Measurements from ENCODE around the gene RPN1. TPM values are rescaled to one million over a fixed set of nuclear protein-coding genes. Genes with fewer than 3 reads are reported as not detected.
A peak's percentile ranks its signal among the peaks of the same experiment; 100 is the strongest.

The RPN1 gene
- total and polyA plus RNA-seq, 2 of the 13 experiments (the other 11 are each of a cell fraction or from before 2014, with no cell fraction given): 290 to 342 TPM

GRCh38 chr3:128680603-128681368 is 30.2 kb upstream of the RPN1 start (continued):
- TF ChIP-seq SUZ12 (IDR thresholded peaks at IDR 0.05; ENCODE audit: low read depth, low read length) (no peak), REPIN1 (CRISPR knock-in tag; IDR thresholded peaks at IDR 0.05; ENCODE audit: borderline replicate concordance, low read depth) (peak; percentile 98), PAXIP1 (CRISPR knock-in tag; conservative IDR thresholded peaks at IDR 0.05) (peak; percentile 75; the same call in 1 of the 2 replicates), SMC3 (IDR thresholded peaks at IDR 0.05; ENCODE audit: low read length) (peak; percentile 41; the same call in 1 of the 2 replicates), ZNF34 (CRISPR knock-in tag; IDR thresholded peaks at IDR 0.05; ENCODE audit: borderline replicate concordance) (peak; percentile 99), RAD51 (IDR thresholded peaks at IDR 0.05; ENCODE audit: borderline replicate concordance) (no peak), ATF1 (CRISPR knock-in tag; IDR thresholded peaks at IDR 0.05) (peak; percentile 70; the same call in 1 of the 2 replicates), ZNF792 (CRISPR knock-in tag; IDR thresholded peaks at IDR 0.05) (peak; percentile 83), DR1 (CRISPR knock-in tag; IDR thresholded peaks at IDR 0.05) (peak; percentile 85), KMT2B (CRISPR knock-in tag; IDR thresholded peaks at IDR 0.05) (peak; percentile 89), SP140L (CRISPR knock-in tag; IDR thresholded peaks at IDR 0.05; ENCODE audit: borderline replicate concordance) (peak; percentile 70; the same call in 1 of the 2 replicates), ZNF616 (CRISPR knock-in tag; IDR thresholded peaks at IDR 0.05; ENCODE audit: low read depth) (no peak), BHLHE40 (IDR thresholded peaks at IDR 0.05; ENCODE audit: low read length) (0 out of 2 replicates have a peak, but pooled peaks have one; percentile 34), NFKB2 (CRISPR knock-in tag; IDR thresholded peaks at IDR 0.05; ENCODE audit: borderline replicate concordance) (peak; percentile 82; the same call in 1 of the 2 replicates), SRSF1 (optimal IDR thresholded peaks at IDR 0.05; ENCODE audit: low read depth, low read length) (peak; percentile 50), ZFX (CRISPR knock-in tag; IDR thresholded peaks at IDR 0.05; ENCODE audit: low read depth) (peak; percentile 96), AGO1 (IDR thresholded peaks at IDR 0.05; ENCODE audit: low read depth, low read length, poor library complexity, severe bottlenecking) (no peak), ZNF337 (CRISPR knock-in tag; IDR thresholded peaks at IDR 0.05; ENCODE audit: borderline replicate concordance, low read depth) (peak; percentile 92; the same call in 1 of the 2 replicates), MAF1 (CRISPR knock-in tag; IDR thresholded peaks at IDR 0.05; ENCODE audit: borderline replicate concordance) (peak; percentile 51; the same call in 1 of the 2 replicates), ZNF550 (CRISPR knock-in tag; IDR thresholded peaks at IDR 0.05; ENCODE audit: borderline replicate concordance) (no peak), NR2F6 (IDR thresholded peaks at IDR 0.05) (peak; percentile 62; the same call in 1 of the 2 replicates), NR2F6 (CRISPR knock-in tag; IDR thresholded peaks at IDR 0.05) (peak; percentile 83)
- TF ChIP-seq, protein P1, sequence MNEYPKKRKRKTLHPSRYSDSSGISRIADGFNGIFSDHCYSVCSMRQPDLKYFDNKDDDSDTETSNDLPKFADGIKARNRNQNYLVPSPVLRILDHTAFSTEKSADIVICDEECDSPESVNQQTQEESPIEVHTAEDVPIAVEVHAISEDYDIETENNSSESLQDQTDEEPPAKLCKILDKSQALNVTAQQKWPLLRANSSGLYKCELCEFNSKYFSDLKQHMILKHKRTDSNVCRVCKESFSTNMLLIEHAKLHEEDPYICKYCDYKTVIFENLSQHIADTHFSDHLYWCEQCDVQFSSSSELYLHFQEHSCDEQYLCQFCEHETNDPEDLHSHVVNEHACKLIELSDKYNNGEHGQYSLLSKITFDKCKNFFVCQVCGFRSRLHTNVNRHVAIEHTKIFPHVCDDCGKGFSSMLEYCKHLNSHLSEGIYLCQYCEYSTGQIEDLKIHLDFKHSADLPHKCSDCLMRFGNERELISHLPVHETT (CRISPR knock-in tag; conservative IDR thresholded peaks at IDR 0.05): peak; percentile 72; the same call in 1 of the 2 replicates
- TF ChIP-seq, protein P2, sequence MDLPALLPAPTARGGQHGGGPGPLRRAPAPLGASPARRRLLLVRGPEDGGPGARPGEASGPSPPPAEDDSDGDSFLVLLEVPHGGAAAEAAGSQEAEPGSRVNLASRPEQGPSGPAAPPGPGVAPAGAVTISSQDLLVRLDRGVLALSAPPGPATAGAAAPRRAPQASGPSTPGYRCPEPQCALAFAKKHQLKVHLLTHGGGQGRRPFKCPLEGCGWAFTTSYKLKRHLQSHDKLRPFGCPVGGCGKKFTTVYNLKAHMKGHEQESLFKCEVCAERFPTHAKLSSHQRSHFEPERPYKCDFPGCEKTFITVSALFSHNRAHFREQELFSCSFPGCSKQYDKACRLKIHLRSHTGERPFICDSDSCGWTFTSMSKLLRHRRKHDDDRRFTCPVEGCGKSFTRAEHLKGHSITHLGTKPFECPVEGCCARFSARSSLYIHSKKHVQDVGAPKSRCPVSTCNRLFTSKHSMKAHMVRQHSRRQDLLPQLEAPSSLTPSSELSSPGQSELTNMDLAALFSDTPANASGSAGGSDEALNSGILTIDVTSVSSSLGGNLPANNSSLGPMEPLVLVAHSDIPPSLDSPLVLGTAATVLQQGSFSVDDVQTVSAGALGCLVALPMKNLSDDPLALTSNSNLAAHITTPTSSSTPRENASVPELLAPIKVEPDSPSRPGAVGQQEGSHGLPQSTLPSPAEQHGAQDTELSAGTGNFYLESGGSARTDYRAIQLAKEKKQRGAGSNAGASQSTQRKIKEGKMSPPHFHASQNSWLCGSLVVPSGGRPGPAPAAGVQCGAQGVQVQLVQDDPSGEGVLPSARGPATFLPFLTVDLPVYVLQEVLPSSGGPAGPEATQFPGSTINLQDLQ (CRISPR knock-in tag; IDR thresholded peaks at IDR 0.05): no peak

Measured in HepG2 (cell line).